ENCODE measurements around the gene MMP20. TPM values are rescaled to one million over a fixed set of nuclear protein-coding genes. Genes with fewer than 3 reads are reported as not detected.

Gene MMP20
- total RNA-seq, 1 experiment from 2014 or later = not detected

DNA sequence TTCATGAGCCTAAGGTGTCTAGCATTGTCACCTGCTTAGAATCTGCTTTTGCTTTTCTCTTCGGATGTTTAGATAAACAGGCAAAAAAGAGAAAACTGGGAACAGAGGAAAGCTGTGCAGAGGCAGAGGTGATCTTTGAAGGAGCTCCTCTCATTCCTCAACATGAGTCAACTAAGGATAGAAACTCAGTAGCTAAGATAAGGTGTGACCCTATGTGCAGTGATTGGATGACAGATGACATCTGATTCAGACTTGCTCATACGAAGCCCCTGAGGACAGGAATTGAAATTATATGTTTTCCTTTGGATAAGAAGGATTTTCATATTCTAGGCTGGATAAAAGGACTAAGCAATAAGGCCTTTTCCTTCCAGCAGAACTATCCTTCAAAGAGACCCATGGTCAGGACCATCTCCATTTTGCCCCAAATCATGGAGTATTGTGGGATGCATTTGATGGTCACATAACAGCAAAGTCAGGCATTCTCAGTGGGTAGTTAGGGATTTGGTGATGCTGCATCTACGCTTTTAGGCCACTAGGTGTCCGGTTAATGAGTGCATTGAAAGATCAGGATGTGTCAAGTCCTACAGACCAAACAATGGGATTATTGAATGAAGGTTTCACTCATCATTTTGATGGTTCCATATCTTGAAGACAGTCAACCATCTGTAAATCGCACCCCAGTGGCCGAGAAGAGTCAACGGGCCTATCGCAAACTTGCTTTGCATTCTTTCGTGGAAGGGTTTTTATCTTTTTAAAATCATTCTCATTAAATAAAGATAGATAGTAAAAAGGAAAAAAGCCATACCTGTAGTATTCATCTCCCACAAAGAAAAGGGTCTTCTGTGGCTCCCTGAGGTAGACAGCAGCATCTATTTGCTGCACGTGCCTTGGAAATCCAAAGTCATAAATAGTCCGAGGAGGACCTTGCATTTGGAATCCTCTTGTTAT, 32.2 kb downstream of the MMP20 start:
- CTCF ChIA-PET = interaction anchor here (0.6 to 2.3 kb wide), 3 partner anchors 21 to 186 kb away, joined by 3 to 13 read pairs (median 3); no protein-coding TSS in a partner anchor
- DNase-seq (ENCODE audit: low spot score) (no peak), ATAC-seq (peak; percentile 94)
- Mint-ChIP-seq H3K9me3 (no peaks in the 10 kb centered on the region), H3K4me1 (peaks cover 8% of the 10 kb centered on the region), H3K4me3 (no peak overlapping the region), H3K27ac (no peak overlapping the region), H3K36me3 (no peaks in the 10 kb centered on the region), H3K27me3 (ENCODE audit: low read depth) (no peaks in the 10 kb centered on the region)
- POLR2A ChIA-PET = no interaction called here
- TF ChIP-seq, protein P1, sequence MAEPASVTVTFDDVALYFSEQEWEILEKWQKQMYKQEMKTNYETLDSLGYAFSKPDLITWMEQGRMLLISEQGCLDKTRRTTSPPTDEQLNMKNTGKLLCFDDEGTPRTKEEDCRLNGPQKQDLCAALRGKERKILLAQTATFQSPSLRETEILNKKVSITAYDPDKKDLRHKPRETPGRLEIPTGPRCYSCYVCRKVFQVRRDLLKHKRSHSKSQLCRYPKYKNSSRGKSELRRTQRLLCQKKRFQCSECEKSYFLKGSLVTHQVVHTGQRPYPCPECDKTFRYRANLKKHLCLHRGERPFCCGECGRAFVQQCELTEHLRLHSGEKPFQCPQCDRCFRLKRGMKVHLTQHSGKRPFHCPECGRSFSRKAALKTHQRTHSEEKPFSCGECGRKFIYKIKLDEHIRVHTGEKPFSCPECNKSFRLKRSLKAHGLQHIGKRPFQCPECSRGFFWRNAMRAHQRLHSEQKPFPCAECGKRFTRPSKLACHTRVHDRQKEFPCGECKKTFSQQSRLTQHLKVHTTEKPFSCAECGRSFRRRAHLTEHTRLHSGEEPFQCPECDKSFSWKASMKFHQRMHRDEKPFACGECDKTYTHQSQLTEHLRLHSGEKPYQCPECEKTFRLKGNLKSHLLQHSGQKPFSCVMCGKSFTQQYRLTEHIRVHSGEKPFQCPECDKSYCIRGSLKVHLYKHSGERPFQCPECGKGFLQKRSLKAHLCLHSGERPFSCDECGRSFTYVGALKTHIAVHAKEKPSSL (CRISPR knock-in tag; conservative IDR thresholded peaks at IDR 0.05) = no peak
- TF ChIP-seq, protein P2, sequence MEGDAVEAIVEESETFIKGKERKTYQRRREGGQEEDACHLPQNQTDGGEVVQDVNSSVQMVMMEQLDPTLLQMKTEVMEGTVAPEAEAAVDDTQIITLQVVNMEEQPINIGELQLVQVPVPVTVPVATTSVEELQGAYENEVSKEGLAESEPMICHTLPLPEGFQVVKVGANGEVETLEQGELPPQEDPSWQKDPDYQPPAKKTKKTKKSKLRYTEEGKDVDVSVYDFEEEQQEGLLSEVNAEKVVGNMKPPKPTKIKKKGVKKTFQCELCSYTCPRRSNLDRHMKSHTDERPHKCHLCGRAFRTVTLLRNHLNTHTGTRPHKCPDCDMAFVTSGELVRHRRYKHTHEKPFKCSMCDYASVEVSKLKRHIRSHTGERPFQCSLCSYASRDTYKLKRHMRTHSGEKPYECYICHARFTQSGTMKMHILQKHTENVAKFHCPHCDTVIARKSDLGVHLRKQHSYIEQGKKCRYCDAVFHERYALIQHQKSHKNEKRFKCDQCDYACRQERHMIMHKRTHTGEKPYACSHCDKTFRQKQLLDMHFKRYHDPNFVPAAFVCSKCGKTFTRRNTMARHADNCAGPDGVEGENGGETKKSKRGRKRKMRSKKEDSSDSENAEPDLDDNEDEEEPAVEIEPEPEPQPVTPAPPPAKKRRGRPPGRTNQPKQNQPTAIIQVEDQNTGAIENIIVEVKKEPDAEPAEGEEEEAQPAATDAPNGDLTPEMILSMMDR (IDR thresholded peaks at IDR 0.05) = peak; percentile 32; the same call in 1 of the 2 replicates
- TF ChIP-seq, protein P3, sequence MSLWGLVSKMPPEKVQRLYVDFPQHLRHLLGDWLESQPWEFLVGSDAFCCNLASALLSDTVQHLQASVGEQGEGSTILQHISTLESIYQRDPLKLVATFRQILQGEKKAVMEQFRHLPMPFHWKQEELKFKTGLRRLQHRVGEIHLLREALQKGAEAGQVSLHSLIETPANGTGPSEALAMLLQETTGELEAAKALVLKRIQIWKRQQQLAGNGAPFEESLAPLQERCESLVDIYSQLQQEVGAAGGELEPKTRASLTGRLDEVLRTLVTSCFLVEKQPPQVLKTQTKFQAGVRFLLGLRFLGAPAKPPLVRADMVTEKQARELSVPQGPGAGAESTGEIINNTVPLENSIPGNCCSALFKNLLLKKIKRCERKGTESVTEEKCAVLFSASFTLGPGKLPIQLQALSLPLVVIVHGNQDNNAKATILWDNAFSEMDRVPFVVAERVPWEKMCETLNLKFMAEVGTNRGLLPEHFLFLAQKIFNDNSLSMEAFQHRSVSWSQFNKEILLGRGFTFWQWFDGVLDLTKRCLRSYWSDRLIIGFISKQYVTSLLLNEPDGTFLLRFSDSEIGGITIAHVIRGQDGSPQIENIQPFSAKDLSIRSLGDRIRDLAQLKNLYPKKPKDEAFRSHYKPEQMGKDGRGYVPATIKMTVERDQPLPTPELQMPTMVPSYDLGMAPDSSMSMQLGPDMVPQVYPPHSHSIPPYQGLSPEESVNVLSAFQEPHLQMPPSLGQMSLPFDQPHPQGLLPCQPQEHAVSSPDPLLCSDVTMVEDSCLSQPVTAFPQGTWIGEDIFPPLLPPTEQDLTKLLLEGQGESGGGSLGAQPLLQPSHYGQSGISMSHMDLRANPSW (CRISPR knock-in tag; conservative IDR thresholded peaks at IDR 0.05; ENCODE audit: low read depth) = no peak
- TF ChIP-seq ZNF263 (CRISPR knock-in tag; IDR thresholded peaks at IDR 0.05; ENCODE audit: low read depth) = no peak

DNA sequence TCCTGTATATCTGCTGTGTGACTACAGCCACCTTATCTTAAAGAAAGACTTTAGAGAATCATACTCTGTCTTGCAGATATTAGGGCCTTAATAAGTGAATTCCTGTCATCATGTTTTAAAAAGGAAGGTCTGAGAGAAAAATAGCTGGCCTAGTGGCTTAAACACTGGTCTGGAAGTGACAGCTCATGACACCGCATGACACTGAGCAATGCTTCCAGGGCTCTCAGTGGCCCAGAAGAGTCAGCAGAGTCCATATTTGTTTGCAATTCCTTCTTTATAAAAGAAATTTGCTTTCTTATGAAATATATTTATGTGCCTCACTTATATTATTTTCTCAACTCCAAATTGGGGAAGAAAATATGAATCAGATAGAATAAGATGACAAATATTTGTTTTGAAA, 33.0 kb downstream of the MMP20 start:
- no peak for ATAC-seq

DNA sequence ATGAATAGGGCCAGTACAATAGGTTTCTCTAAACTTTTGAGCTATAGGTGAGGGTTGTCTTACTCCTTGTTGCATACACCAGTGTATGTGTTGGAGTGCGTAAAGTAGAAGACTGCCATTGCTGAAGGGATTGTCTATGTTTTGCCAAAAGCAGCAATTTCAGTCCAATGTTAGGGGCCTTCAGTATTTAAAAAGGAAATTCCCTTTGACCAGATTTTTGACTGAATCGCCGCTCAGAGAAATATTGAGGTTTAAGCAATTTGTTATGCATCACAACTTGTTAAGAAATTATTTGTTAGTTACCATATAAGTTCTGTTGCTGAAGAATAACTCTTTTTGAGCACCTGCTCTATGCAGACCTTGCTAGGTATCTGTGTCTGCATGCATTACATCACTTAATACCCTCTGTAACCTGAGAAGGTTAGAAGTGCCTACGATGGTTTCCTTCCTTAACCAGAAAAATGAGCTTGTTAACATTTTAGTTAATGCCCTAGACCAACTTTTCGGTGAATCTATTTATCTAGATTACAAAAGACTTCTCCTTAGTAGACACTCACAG, 33.9 kb downstream of the MMP20 start:
- peaks cover 11% of the 10 kb centered on the region for H3K9me3 Mint-ChIP-seq
- CTCF ChIA-PET = interaction anchor here (2.3 kb wide), 1 partner anchor 75 kb away, joined by 13 read pairs; no protein-coding TSS in a partner anchor
- H3K27me3 Mint-ChIP-seq (ENCODE audit: low read depth) = no peaks in the 10 kb centered on the region
- DNase-seq (ENCODE audit: low spot score) (no peak), ATAC-seq (peak; percentile 26; the same call in 1 of the 2 replicates)
- H3K27ac Mint-ChIP-seq = no peak overlapping the region
- POLR2A ChIA-PET = no interaction called here
- no peak overlapping the region for H3K4me3 Mint-ChIP-seq
- no peaks in the 10 kb centered on the region for H3K36me3 Mint-ChIP-seq
- peaks cover 8% of the 10 kb centered on the region for H3K4me1 Mint-ChIP-seq
- TF ChIP-seq, protein P4, sequence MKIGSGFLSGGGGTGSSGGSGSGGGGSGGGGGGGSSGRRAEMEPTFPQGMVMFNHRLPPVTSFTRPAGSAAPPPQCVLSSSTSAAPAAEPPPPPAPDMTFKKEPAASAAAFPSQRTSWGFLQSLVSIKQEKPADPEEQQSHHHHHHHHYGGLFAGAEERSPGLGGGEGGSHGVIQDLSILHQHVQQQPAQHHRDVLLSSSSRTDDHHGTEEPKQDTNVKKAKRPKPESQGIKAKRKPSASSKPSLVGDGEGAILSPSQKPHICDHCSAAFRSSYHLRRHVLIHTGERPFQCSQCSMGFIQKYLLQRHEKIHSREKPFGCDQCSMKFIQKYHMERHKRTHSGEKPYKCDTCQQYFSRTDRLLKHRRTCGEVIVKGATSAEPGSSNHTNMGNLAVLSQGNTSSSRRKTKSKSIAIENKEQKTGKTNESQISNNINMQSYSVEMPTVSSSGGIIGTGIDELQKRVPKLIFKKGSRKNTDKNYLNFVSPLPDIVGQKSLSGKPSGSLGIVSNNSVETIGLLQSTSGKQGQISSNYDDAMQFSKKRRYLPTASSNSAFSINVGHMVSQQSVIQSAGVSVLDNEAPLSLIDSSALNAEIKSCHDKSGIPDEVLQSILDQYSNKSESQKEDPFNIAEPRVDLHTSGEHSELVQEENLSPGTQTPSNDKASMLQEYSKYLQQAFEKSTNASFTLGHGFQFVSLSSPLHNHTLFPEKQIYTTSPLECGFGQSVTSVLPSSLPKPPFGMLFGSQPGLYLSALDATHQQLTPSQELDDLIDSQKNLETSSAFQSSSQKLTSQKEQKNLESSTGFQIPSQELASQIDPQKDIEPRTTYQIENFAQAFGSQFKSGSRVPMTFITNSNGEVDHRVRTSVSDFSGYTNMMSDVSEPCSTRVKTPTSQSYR (CRISPR knock-in tag; IDR thresholded peaks at IDR 0.05) = no peak
- TF ChIP-seq, protein P5, sequence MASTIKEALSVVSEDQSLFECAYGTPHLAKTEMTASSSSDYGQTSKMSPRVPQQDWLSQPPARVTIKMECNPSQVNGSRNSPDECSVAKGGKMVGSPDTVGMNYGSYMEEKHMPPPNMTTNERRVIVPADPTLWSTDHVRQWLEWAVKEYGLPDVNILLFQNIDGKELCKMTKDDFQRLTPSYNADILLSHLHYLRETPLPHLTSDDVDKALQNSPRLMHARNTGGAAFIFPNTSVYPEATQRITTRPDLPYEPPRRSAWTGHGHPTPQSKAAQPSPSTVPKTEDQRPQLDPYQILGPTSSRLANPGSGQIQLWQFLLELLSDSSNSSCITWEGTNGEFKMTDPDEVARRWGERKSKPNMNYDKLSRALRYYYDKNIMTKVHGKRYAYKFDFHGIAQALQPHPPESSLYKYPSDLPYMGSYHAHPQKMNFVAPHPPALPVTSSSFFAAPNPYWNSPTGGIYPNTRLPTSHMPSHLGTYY (CRISPR knock-in tag; IDR thresholded peaks at IDR 0.05) = no peak
- no peak for TF ChIP-seq PRRX2 (CRISPR knock-in tag; IDR thresholded peaks at IDR 0.05)
- TF ChIP-seq, protein P6, sequence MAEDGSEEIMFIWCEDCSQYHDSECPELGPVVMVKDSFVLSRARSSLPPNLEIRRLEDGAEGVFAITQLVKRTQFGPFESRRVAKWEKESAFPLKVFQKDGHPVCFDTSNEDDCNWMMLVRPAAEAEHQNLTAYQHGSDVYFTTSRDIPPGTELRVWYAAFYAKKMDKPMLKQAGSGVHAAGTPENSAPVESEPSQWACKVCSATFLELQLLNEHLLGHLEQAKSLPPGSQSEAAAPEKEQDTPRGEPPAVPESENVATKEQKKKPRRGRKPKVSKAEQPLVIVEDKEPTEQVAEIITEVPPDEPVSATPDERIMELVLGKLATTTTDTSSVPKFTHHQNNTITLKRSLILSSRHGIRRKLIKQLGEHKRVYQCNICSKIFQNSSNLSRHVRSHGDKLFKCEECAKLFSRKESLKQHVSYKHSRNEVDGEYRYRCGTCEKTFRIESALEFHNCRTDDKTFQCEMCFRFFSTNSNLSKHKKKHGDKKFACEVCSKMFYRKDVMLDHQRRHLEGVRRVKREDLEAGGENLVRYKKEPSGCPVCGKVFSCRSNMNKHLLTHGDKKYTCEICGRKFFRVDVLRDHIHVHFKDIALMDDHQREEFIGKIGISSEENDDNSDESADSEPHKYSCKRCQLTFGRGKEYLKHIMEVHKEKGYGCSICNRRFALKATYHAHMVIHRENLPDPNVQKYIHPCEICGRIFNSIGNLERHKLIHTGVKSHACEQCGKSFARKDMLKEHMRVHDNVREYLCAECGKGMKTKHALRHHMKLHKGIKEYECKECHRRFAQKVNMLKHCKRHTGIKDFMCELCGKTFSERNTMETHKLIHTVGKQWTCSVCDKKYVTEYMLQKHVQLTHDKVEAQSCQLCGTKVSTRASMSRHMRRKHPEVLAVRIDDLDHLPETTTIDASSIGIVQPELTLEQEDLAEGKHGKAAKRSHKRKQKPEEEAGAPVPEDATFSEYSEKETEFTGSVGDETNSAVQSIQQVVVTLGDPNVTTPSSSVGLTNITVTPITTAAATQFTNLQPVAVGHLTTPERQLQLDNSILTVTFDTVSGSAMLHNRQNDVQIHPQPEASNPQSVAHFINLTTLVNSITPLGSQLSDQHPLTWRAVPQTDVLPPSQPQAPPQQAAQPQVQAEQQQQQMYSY (CRISPR knock-in tag; IDR thresholded peaks at IDR 0.05) = no peak
- TF ChIP-seq SOX15 (CRISPR knock-in tag; IDR thresholded peaks at IDR 0.05) = no peak
- TF ChIP-seq HMGA2 (CRISPR knock-in tag; IDR thresholded peaks at IDR 0.05) = no peak
- TF ChIP-seq ESRRA (CRISPR knock-in tag; IDR thresholded peaks at IDR 0.05; ENCODE audit: borderline replicate concordance) = no peak

More for the DNA sequence above, 33.0 kb downstream of the MMP20 start:
- ChIA-PET CTCF (interaction anchor here (0.7 to 2.3 kb wide), 2 partner anchors 22 to 74 kb away, joined by 3 to 13 read pairs; no protein-coding TSS in a partner anchor), POLR2A (no interaction called here)
- Mint-ChIP-seq H3K4me3 (no peak overlapping the region), H3K9me3 (peaks cover 7% of the 10 kb centered on the region), H3K36me3 (no peaks in the 10 kb centered on the region), H3K27ac (no peak overlapping the region), H3K4me1 (peaks cover 8% of the 10 kb centered on the region), H3K27me3 (ENCODE audit: low read depth) (no peaks in the 10 kb centered on the region)
- no peak for TF ChIP-seq MXD4 (CRISPR knock-in tag; IDR thresholded peaks at IDR 0.05; ENCODE audit: borderline replicate concordance)
- no peak for DNase-seq (ENCODE audit: low spot score)
